Measurements from ENCODE around the gene C11orf24. TPM values are rescaled to one million over a fixed set of nuclear protein-coding genes. Genes with fewer than 3 reads are reported as not detected.

Gene C11orf24
- total RNA-seq, 1 experiment from 2014 or later, result 52.3 TPM

- CTCF ChIA-PET, result no interaction called here
- DNase-seq (ENCODE audit: low spot score), result no peak
- POLR2A ChIA-PET (ENCODE audit: low non-redundant PET), result no interaction called here
- no peak overlapping the region for H3K27ac ChIP-seq (ENCODE audit: low read depth, low read length, poor library complexity, severe bottlenecking)
- no peaks in the 10 kb centered on the region for H3K36me3 ChIP-seq (ENCODE audit: insufficient read depth, low read length, poor library complexity, severe bottlenecking)
- TF ChIP-seq EZH2 (IDR thresholded peaks at IDR 0.05; ENCODE audit: borderline replicate concordance, low read depth, low read length, poor library complexity, severe bottlenecking), result no peak
- TF ChIP-seq, protein P1, sequence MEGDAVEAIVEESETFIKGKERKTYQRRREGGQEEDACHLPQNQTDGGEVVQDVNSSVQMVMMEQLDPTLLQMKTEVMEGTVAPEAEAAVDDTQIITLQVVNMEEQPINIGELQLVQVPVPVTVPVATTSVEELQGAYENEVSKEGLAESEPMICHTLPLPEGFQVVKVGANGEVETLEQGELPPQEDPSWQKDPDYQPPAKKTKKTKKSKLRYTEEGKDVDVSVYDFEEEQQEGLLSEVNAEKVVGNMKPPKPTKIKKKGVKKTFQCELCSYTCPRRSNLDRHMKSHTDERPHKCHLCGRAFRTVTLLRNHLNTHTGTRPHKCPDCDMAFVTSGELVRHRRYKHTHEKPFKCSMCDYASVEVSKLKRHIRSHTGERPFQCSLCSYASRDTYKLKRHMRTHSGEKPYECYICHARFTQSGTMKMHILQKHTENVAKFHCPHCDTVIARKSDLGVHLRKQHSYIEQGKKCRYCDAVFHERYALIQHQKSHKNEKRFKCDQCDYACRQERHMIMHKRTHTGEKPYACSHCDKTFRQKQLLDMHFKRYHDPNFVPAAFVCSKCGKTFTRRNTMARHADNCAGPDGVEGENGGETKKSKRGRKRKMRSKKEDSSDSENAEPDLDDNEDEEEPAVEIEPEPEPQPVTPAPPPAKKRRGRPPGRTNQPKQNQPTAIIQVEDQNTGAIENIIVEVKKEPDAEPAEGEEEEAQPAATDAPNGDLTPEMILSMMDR (conservative IDR thresholded peaks at IDR 0.05; ENCODE audit: low read depth, low read length), result no peak
- intact Hi-C loops (cut with micrococcal nuclease; ENCODE audit: unreplicated experiment), result no loop called here
- H3K27me3 ChIP-seq (replicated peaks; ENCODE audit: insufficient read depth, low read depth, low read length, poor library complexity), result no peaks in the 10 kb centered on the region
- no peak overlapping the region for H3K4me3 ChIP-seq (ENCODE audit: low read depth, low read length, poor library complexity, severe bottlenecking)
- no peaks in the 10 kb centered on the region for H3K9me3 ChIP-seq (ENCODE audit: low read depth, low read length, poor library complexity, severe bottlenecking)
- no TSS peak for BruUV-seq (replicated peaks)
- H3K4me1 ChIP-seq (ENCODE audit: insufficient read depth, low read length, poor library complexity, severe bottlenecking), result no peaks in the 10 kb centered on the region
Measured at GRCh38 chr11:68276861-68277260, 5.1 kb upstream of the C11orf24 start.

DNA sequence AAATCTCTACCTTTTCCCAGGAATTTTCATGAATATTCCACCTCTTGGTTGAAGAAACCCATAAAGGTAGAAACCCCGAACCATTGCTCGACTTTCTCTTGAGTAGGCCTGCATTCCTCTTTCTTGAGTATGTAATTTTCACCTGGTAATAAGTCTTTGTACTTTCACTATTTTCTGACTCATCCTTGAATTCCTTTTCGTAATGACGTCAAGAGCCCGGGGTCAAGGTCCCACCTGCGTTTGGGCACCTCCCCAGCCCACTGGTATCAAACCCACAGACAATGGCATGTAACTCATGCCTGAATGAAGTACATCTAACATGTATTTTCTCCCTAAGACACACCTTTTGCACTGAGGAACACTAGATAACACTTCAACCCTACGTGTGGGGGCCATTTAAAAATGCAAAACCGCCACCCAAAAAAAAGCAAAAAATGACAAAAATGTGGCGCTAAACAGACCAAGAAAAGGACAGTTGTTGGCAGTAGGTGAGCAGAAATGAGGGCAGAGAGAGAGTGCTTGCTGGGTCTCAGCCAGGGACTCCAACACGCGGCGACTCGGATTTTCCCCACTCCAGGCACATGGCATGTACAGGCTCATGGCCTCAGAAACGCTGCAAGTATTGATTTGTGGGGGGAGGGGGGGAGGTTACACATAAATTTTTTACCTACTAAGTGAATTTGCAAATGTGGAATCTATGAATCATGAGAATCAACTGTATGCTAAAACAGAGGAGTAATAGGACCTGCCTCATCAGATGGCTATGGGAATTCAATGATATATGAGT is 4.1 kb upstream of the C11orf24 start:
- H3K4me1 ChIP-seq (ENCODE audit: insufficient read depth, low read length, poor library complexity, severe bottlenecking), result no peaks in the 10 kb centered on the region
- no peak for DNase-seq (ENCODE audit: low spot score)
- H3K36me3 ChIP-seq (ENCODE audit: insufficient read depth, low read length, poor library complexity, severe bottlenecking), result no peaks in the 10 kb centered on the region
- no peak overlapping the region for H3K4me3 ChIP-seq (ENCODE audit: low read depth, low read length, poor library complexity, severe bottlenecking)
- H3K9me3 ChIP-seq (ENCODE audit: low read depth, low read length, poor library complexity, severe bottlenecking), result no peaks in the 10 kb centered on the region
- ChIA-PET CTCF (no interaction called here), POLR2A (ENCODE audit: low non-redundant PET) (no interaction called here)
- H3K27ac ChIP-seq (ENCODE audit: low read depth, low read length, poor library complexity, severe bottlenecking), result no peak overlapping the region
- BruUV-seq (replicated peaks), result no TSS peak
- no peak for TF ChIP-seq EZH2 (IDR thresholded peaks at IDR 0.05; ENCODE audit: borderline replicate concordance, low read depth, low read length, poor library complexity, severe bottlenecking)
- TF ChIP-seq, protein P1 (conservative IDR thresholded peaks at IDR 0.05; ENCODE audit: low read depth, low read length), result no peak
- no peaks in the 10 kb centered on the region for H3K27me3 ChIP-seq (replicated peaks; ENCODE audit: insufficient read depth, low read depth, low read length, poor library complexity)
- intact Hi-C loops (cut with micrococcal nuclease; ENCODE audit: unreplicated experiment), result no loop called here

DNA sequence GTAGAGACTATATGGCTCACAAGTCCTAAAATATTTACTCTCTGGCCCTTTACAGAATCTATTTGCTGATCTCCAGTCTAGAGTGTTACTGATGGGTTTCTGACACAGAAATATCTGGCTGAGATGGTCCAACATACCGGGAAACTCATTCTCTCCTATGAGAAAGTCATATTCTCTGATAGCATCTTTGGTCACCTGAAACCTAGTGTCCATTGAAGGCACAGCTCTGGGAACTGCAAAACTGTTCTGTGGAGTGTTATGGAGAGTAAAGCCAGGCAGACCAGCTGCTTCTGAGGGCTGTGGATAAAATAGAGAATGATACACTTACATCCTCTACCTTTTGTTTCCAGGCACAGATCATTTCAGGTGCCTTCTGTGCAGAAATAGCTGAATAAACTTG is 2.5 kb upstream of the C11orf24 start:
- H3K36me3 ChIP-seq (ENCODE audit: insufficient read depth, low read length, poor library complexity, severe bottlenecking), result no peaks in the 10 kb centered on the region
- no peak overlapping the region for H3K27ac ChIP-seq (ENCODE audit: low read depth, low read length, poor library complexity, severe bottlenecking)
- ChIA-PET POLR2A (ENCODE audit: low non-redundant PET) (no interaction called here), CTCF (no interaction called here)
- intact Hi-C loops (cut with micrococcal nuclease; ENCODE audit: unreplicated experiment), result loop anchor here (5.0 kb wide), 2 partner anchors 173 to 188 kb away; partner anchors contain the start of gene PPP6R3
- no peak for DNase-seq (ENCODE audit: low spot score)
- TF ChIP-seq, protein P1 (conservative IDR thresholded peaks at IDR 0.05; ENCODE audit: low read depth, low read length), result no peak
- TF ChIP-seq EZH2 (IDR thresholded peaks at IDR 0.05; ENCODE audit: borderline replicate concordance, low read depth, low read length, poor library complexity, severe bottlenecking), result no peak
- no peaks in the 10 kb centered on the region for H3K9me3 ChIP-seq (ENCODE audit: low read depth, low read length, poor library complexity, severe bottlenecking)
- BruUV-seq (replicated peaks), result no TSS peak
- no peaks in the 10 kb centered on the region for H3K4me1 ChIP-seq (ENCODE audit: insufficient read depth, low read length, poor library complexity, severe bottlenecking)
- H3K27me3 ChIP-seq (replicated peaks; ENCODE audit: insufficient read depth, low read depth, low read length, poor library complexity), result no peaks in the 10 kb centered on the region
- H3K4me3 ChIP-seq (ENCODE audit: low read depth, low read length, poor library complexity, severe bottlenecking), result no peak overlapping the region

Data from A673 (cell line).